Middle frontal gyrus (tissue), 1 donor: Measurements from ENCODE around the gene MSI1.

ENCODE experiments used
- DNase-seq: peaks from one replicate; pipeline ENCODE4 v3.0.0-alpha.2; 2015; ENCODE audit warnings: low spot score; ENCODE audit errors: extremely low spot score

The MSI1 gene

DNA sequence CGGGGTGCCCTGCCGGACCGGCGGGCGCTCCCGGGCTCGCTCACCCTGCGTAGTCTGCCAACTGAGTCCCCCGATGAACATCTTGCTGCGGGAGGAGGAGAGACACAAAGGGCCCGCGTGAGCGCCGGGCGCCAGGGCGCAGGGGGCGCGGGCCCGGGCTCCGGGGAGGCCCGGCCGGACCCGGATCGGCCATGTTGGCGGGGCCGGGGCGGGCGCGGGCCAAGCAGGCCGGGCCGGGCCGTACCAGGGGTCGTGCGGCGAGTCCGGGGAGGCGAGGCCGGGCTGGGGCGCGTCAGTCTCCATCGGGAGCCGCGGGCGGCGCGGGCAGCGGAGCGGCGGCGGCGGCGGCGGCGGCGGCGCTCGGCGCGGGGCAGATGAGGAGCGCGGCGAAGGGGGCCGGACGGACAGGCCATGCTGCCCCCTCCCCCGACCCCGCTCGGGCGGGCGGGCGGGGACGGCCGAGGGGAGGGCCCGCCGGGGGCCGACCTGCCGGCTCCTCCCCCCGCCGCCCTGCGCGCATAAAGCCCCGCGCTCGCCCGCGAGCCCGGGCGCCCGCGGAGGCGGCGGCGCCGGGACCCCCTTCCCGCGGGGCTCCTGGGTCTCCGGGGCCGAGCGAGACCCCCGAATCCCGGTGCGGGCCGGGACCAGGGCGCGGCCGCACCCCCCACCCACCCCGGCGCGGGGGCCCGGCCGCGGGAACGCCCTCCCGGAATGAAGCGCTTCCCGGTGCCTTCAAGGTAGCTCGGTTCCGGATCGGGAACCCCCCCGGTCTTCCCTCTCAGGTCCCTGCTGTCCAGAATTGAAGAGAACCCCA is at the start of gene MSI1:
Gene MSI1, minus strand, starts transcription at position 376 of the 814 bp plus-strand sequence. Its CDS starts 73 bp downstream, at position 303.
- DNase-seq = no peak

DNA sequence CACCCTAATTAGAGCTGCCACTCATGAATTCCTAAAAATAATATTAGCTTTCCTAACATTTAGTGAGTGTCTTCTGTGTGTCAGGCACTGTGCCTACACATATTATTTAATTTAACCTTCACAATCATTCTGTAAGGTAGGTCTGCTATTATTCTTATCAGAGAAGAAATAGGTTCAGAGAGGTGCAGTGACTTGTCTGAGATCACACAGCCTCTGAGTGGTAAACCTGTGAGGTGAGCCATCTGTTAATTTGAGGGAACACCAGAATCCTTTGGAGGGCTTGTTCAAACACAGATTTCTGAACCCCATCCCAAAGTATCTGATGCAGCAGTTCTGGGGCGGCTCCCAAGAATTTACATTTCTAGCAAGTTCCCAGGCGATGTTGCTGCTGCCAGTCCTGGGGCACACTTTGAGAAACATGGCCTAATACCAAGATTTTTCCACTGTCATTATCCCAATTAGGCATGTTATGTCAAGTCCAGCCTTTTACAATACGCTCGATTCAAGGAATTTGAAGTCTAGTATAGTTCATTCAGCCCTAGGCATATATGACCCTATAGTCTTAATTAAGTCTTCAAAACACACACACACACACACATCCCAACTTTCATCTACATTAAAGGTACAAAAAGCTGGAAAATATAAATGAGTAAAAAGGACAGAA is 49.1 kb upstream of the MSI1 start:
- DNase-seq = no peak

DNA sequence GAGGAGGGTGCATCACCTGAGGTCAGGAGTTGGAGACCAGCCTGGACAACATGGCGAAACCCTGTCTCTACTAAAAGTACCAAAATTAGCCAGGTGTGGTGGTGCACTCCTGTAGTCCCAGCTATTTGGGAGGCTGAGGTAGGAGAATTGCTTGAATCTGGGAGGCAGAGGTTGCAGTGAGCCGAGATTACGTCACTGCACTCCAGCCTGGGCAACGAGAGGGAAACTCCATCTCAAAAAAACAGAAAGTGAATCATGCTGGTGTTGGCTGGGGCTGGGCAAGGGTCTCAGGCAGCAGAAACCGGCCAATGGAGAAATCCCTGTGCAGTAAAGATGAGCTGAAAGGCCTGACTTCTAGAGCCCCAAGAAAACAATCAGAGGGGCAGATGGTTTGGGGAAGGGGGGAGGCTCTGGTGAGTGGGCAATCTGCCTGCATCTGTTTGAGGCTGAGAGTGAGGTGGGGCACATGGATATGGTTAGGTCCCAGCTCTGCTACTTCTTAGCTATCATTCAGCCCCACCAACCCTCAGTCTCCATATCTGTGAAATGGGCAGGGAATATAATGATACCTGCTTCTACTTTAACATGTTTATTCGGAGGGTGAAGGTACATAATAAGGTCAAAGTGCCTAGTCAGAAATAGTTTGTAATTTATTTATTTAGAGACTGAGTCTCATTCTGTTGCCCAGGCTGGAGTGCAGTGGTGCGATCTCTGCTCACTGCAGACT is 47.7 kb upstream of the MSI1 start:
- DNase-seq = no peak

DNA sequence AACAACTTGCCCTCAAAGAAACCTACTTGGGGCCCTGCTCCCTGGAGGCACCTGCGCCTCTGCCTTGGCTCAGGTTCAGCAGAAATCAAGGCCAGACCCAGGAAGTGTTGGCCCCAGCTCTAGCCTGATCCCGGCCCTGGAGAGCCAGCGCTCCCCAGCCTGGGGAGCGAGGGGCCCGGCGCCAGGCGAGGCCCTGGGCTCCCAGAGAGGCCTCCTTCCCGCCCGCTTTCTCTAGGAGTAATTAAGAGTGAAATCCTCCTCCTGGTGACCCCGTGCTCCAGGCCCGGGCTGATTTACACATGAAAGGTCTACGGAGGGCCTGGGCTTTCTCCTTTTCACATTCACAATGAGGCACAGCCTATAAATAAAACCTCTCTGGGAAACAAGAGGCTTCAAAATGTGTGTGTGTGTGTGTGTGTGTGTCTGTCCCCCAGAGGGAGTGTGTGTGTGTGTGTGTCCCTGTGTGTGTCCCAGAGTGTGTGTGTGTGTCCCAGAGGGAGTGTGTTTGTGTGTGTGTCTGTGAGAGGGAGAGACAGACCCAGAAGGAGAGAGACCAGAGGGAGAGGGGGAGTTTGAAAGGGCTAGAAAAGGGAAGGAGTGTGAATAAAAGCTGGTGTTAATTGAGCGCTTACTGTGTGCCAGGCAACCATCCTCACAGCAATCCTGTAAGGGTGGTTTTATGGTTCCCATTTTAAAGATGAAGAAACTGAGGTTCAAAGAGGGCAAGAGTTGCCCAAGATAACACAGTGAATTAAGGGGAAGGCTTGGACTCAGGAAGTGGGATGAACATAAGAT is 45.1 kb upstream of the MSI1 start:
- no peak for DNase-seq

DNA sequence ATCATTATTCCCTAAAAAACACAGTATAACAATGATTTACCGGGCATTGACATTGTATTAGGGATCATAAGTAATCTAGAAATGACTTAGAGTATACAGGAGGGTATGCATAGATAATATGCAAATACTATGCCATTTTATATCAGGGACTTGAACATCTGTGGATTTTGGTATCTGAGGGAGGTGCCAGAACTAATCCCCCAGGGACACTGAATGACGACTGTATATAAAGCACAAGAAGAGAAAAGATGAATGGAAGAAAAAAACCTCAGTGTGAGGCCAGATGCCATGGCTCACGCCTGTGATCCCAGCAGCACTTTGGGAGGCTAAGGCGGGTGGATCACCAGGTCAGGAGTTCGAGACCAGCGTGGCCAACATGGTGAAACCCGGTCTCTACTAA is 43.5 kb upstream of the MSI1 start:
- no peak for DNase-seq

DNA sequence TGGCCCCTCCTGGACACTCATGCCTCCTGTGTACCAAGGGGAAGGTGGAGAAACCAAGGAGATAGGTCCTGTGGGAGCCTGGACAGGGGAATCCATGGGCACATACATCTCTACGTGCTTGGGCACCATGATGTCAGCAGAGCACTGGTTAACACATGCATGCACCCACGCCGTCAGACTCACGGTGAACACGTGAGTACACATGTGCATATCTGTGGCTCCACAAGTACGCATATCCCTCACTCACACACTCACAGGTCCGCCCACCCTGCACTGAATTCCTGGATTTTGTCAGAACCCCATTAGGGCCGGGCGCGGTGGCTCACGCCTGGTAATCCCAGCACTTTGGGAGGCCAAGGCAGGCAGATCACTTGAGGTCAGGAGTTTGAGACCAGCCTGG is 39.8 kb upstream of the MSI1 start:
- DNase-seq = no peak

DNA sequence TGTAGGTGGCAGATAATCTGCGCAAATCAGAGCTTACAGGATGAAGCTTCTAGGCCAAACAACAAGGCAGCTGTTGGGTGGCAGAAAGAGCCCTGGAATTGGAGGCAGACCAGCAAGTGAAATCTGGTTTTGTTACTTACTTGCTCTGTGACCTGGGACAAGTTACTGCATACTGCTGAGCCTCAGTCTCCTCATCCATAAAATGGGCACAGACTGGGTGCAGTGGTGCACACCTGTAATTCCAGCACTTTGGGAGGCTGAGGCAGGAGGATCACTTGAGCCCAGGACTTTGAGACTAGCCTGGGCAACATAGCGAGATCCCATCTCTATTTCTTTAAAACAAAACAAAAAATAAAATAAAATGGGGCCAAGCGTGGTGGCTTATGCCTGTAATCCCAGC is 37.6 kb upstream of the MSI1 start:
- DNase-seq = no peak

DNA sequence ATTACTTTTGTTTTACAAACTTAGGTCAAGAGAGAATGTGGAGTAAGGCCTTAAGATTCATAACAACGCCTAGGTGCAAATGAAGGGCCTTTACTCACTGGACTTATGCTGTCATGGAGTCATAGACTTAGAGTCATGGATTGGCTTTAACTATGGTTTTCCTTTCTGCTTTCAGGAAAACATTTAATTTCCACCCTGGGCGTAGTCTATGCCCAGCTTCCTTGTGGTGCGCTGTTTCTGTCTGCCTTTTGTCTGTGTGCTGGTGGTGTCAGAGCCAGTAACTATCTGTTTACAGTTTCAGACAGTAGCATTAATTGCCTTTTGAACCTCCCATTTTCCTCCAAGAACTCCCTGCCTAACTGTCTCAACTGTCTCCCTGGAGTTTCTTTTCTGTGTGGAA is 37.1 kb upstream of the MSI1 start:
- no peak for DNase-seq

DNA sequence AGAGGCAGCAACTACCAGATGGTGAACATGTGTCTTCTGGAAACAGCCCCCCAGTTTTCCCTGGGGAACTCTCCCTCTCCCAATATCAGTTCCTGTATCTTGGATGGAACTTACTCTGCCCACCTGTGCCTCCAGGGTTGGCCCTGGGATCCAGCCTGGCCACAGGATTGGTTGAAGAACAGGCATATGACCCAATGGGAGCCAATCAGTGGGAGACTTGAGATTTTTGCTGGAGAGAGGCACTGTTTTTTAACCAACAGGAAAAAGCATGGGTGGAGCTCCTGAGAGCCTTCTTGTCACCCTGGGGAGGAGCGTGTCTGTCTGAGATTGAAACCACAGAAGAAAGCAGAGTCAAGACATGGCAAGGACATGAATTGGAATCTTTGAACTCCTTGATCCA is 35.3 kb upstream of the MSI1 start:
- DNase-seq = no peak

DNA sequence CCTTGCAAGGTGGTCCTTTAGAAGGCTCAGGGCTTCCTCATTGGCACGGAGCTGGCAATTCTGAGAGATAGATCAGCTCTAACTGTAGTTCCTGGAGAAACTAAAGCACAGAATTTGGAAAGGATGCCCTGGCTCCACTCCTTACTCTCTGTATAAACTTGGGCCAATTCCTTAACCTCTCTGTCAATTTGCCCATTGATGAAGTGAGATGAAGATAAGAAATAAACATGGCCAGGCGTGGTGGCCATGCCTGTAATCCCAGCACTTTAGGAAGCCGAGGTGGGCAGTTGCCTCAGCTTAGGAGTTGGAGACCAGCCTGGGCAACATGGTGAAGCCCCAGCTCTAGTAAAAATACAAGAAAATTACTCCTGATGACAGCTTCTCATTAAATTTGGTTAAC is 34.9 kb upstream of the MSI1 start:
- DNase-seq = no peak

DNA sequence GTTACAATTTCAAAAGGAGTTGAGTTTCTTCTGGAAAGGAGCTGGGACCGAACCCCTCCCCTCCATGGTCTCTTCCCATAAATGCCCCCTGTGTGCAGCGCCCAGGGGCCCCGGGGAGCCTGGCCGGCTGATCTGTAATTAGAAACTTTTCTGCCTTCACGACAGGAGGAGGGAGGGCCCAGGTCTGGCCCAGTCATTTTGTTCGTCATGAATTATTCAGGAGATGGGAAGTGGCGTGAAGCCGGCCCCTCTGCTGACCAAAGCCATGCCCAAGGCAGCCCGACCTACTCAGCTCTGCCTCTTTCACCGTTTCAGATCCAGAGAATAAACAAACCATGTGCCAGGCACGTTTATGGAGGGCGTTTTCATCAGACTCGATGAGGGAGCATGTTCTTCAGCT is 33.3 kb upstream of the MSI1 start:
- no peak for DNase-seq

DNA sequence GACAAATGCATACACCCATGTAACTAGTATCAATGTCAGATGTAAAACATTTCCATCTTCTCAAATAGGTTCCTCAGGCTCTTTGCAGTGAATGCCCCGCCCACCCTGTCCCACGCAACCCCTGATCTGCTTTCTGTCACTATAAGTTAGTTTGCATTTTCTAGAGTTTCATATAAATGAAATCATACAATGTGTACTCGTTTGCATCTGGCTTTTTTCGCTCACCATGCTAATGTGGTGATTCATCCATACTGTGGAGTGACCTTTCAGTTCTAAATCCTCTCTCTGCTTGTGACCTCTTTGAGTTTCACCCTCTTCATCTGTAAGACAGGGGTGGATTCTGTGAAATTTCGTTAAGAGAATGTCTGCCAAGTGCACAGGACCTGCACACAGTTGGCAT is 30.6 kb upstream of the MSI1 start:
- no peak for DNase-seq

DNA sequence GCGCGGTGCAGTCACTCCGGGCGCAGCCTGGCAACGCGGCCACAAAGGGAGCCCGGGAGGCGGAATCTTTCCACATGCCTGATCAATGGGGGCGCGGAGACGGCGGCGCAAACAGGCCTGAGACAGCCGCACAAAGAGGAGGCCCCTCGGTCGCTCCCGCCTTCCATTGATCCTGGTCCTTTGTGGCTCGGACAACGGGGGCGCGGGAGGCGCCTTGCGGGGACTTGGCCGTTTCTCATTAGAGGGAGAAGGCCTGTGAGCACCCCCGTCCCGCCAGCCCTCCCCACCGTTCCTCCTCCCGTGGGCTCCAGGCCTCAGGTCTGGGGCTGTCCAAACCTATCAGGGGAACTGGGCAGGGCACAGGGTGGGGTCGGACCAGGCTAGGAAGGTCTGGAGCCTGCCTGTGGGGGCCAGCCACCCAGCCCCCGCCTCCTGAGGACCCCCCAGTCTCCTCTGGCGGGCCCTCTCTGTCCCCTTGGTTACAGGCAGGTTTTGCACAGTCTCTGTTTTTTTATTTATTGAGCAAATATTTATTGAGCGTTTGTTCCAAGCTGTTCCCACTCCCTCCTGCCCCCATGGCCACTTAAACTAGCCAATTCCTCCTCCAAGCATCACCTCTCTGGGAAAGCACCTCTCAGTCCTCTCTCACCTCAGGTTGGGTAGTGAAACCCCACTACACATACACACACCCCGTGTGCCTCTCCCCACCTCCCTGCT is 29.0 kb upstream of the MSI1 start:
- DNase-seq = no peak

DNA sequence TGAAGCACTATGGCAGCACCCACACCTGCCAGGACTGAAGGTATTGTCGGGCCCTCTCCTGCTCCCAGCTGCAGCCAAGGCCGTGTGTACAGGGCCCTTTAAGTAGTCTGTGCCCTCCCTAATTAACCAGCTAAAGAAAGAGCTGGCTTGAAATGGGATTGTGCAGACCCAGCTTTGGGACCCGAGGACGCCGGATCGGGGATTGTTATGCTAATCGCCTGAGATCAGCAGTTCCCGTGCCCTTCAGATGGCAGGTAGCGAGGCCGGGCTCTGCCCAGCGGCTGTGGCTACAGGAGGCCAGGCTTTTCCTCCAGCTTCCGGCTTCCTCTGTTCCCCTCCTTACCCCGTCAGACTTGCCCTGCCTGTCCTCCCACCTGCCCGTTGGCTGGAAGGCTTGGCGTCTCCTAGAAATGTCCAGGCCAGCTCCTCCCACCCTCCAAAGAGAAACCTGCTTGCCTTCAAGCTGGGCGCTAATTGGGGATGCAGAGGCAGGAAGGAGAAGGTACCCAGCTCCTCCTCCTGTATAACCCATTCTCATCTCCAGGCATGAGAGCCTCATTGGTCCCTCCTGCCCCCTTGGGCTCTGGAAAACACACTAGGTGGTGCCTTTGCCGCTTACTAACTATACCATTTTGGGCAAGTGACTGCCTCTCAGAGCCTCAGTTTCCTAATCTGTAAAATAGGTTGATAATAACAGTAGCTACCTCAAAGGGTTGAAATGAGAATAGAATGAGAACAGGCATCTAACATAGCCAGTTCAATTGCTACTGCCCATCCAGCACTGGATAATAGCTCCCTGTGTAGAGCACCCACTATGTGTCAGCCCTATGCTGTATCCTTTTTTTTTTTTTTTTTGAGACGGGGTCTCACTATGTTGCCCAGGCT is 25.8 kb upstream of the MSI1 start:
- no peak for DNase-seq

DNA sequence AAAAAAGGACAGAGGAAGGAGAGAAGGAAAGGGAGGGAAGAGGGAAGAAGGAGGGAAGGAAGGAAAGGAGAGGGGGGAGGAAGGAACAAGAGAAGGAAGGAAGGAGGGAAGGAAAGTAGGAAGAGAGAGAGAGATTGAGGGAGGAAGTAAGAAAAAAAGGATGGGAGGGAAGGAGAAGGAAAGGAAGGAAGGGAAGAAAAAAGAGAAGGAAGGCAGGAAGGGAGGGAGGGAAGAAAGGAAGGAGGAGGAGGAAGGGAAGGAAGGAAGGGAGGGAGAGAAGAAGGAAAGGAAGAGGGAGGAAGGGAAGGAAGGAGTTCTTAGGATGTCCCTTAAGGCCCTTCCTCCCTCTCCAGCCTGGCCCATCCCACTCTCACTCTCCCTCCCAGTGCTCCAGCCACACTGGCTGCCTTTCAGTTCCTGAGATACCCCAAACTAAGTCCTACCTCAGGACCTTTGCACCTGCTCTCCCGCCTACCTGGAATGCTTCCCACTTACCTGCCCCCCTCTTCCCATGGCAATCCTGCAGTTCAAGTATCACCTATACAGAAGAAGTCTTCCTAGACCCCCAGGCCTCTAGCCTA is 21.7 kb upstream of the MSI1 start:
- DNase-seq = no peak

DNA sequence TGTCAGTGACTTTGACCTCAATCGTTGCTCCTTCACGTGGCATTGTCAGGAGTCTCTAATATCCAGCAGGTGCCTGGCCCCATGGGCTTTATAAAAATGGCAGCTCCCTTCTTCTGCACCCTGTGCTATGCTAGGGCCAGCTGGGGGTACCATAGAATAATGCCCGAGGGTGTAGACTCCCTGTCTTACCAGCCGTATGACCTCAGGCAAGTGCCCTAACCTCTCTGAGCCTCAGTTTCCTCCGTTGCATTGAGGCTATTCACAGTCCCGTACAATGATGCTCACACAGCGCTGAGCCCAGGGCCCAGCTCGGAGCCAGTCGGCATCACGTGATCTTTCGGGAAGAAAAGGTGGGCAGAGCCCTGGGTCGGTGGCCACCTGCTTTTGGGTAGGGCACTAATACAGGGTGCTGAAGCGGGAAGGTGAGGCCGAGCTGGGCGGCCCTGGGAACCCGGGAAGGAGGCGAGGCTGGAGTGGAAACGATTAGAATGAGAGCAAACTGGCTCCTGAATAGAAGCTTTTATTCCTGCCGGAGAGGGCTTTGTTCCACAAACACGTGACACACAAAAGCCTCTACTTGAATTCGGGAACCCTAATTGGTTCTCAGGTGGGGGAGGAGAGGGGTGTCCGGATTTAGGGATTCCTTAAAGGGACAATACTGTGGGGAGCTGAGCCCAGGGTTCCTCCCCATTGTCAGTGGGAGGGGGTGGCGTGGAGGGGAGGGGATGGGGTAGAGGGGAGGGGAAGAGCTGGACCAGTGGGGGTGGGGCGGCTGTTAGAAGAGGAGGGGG is 19.9 kb upstream of the MSI1 start:
- DNase-seq = no peak

DNA sequence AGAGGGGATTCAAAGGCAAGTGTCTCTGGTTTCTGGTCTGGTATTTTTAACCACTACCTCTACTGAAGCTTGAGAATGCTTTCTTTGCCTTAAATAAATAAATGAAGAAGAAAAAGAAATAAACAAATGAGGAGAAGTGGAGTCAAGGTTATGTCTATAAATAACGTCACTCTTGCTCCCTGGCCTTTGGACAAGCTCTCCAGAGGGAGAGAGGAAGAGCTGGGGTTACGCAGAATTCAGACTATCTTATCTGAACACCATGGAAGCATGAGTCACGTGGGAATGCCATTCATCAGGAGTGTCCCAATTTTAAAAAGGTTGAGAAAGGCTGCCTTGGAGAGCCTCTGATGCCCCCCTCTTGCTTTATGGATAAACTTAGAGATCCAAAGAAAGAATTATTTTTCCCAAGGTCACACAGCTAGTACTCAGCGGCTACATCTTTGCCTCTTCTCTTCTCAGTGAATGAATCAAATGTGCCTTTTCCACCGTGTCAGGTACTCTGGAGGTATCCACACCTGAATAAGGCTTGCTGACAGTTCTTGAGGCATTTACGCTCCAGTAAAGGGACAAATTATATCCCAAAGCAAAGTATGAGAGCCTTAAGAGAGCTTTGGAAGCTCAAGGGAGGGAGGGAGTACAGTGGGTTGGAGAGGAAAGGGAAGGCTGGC is 12.9 kb upstream of the MSI1 start:
- DNase-seq = no peak

DNA sequence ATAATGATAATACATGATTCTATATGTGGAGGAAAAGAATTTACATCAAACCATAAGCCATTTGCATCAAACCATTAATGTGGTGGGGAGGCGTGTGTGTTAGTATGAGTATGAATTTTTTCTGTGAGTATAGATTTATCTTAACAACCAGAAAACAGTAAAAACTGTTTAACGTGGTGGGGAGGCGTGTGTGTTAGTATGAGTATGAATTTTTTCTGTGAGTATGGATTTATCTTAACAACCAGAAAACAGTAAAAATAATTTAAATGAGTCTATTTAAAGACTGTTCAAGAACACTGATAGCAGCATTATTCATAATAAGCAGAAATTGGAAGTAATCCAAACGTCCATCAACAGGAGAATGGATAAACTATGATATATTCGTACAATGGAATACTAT is 9.1 kb upstream of the MSI1 start:
- no peak for DNase-seq
